ENCODE results near the gene TMSB10.

DNA sequence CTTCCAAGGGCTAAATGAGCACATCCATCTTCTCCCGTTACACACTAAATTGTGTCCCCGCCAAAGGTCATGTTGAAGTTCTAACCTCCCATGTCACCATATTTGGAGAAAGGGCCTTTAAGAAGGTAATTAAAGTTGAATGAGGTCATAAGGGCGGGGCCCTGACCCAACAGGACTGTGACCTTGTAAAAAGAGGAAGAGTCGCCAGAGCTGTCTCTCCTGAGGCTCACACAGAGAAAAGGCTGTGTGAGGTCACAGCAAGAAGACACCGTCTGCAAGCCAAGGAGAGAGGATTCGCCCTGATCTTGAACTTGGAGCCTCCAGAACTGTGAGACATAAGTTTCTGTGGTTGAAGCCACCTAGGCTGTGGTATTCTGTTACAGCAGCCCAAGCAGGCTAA is 48.7 kb upstream of the TMSB10 start:
- TF ChIP-seq, protein P1, sequence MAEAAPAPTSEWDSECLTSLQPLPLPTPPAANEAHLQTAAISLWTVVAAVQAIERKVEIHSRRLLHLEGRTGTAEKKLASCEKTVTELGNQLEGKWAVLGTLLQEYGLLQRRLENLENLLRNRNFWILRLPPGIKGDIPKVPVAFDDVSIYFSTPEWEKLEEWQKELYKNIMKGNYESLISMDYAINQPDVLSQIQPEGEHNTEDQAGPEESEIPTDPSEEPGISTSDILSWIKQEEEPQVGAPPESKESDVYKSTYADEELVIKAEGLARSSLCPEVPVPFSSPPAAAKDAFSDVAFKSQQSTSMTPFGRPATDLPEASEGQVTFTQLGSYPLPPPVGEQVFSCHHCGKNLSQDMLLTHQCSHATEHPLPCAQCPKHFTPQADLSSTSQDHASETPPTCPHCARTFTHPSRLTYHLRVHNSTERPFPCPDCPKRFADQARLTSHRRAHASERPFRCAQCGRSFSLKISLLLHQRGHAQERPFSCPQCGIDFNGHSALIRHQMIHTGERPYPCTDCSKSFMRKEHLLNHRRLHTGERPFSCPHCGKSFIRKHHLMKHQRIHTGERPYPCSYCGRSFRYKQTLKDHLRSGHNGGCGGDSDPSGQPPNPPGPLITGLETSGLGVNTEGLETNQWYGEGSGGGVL (tag by site-specific recombination; IDR thresholded peaks at IDR 0.05), result no peak
- TF ChIP-seq REST (tag by site-specific recombination; IDR thresholded peaks at IDR 0.05), result no peak
- TF ChIP-seq, protein P2, sequence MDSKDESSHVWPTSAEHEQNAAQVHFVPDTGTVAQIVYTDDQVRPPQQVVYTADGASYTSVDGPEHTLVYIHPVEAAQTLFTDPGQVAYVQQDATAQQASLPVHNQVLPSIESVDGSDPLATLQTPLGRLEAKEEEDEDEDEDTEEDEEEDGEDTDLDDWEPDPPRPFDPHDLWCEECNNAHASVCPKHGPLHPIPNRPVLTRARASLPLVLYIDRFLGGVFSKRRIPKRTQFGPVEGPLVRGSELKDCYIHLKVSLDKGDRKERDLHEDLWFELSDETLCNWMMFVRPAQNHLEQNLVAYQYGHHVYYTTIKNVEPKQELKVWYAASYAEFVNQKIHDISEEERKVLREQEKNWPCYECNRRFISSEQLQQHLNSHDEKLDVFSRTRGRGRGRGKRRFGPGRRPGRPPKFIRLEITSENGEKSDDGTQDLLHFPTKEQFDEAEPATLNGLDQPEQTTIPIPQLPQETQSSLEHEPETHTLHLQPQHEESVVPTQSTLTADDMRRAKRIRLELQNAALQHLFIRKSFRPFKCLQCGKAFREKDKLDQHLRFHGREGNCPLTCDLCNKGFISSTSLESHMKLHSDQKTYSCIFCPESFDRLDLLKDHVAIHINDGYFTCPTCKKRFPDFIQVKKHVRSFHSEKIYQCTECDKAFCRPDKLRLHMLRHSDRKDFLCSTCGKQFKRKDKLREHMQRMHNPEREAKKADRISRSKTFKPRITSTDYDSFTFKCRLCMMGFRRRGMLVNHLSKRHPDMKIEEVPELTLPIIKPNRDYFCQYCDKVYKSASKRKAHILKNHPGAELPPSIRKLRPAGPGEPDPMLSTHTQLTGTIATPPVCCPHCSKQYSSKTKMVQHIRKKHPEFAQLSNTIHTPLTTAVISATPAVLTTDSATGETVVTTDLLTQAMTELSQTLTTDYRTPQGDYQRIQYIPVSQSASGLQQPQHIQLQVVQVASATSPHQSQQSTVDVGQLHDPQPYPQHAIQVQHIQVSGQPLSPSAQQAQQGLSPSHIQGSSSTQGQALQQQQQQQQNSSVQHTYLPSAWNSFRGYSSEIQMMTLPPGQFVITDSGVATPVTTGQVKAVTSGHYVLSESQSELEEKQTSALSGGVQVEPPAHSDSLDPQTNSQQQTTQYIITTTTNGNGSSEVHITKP (tag by site-specific recombination; IDR thresholded peaks at IDR 0.05), result no peak
- TF ChIP-seq ZNF175 (tag by site-specific recombination; IDR thresholded peaks at IDR 0.05), result no peak
- TF ChIP-seq RBAK (tag by site-specific recombination; IDR thresholded peaks at IDR 0.05), result no peak
- TF ChIP-seq ZNF529 (tag by site-specific recombination; IDR thresholded peaks at IDR 0.05; ENCODE audit: insufficient replicate concordance), result no peak
- no peak for TF ChIP-seq MZF1 (tag by site-specific recombination; IDR thresholded peaks at IDR 0.05; ENCODE audit: borderline replicate concordance)
- no peak for TF ChIP-seq ZNF274 (IDR thresholded peaks at IDR 0.05; ENCODE audit: low read length)
- no peak for TF ChIP-seq ZNF274 (tag by site-specific recombination; IDR thresholded peaks at IDR 0.05; ENCODE audit: borderline replicate concordance)
- TF ChIP-seq CTCF (tag by site-specific recombination; IDR thresholded peaks at IDR 0.05), result no peak
- TF ChIP-seq ZBTB8A (tag by site-specific recombination; IDR thresholded peaks at IDR 0.05), result no peak
- no peak for TF ChIP-seq ZNF785 (tag by site-specific recombination; IDR thresholded peaks at IDR 0.05)
- TF ChIP-seq, protein P3, sequence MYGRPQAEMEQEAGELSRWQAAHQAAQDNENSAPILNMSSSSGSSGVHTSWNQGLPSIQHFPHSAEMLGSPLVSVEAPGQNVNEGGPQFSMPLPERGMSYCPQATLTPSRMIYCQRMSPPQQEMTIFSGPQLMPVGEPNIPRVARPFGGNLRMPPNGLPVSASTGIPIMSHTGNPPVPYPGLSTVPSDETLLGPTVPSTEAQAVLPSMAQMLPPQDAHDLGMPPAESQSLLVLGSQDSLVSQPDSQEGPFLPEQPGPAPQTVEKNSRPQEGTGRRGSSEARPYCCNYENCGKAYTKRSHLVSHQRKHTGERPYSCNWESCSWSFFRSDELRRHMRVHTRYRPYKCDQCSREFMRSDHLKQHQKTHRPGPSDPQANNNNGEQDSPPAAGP (tag by site-specific recombination; IDR thresholded peaks at IDR 0.05), result no peak
- no peak for TF ChIP-seq ZNF707 (tag by site-specific recombination; IDR thresholded peaks at IDR 0.05)

All from HEK293 (cell line).